ENCODE results near the gene PACSIN1.

DNA sequence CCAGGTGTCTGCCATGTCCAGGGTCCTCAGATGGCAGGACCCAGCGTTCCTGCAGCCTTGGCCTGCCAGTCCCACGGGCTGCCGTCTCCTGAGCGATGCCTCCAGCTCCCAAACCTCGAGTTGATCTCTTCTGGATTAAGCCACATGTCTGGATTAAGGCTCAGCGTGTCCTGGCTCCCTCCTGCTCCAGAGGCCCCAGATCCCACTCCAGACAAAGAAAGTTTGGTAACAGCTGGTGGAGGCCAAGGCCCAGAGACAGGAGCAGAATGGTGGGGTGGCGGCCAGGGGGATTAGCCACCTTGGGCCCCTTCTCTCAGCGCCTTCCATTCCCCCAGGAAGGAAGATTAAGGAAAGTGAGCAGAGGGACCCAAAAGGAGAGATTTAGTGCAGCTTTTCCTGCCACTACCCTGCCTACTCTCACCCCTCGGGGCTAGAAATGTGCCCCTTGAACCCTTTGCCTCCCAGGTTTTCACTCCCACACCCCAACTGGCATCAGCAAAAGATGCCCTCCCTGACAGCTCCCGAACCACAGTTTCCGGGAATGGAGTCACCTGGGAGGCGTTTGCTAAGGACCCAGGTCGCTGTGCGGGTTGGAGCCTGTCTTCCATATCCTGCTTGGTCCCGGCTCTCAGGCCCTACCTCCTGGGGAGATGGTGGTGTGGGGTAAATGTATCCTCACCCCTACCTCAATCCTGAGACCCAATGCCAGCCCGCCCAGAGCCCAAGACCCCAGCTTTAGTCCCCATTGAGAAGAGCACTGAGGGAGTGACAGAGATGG, 83.3 kb downstream of the PACSIN1 start:
- TF ChIP-seq YY1 (IDR thresholded peaks at IDR 0.05; ENCODE audit: extremely low read depth, insufficient replicate concordance, low read depth, low read length) (no peak), SP1 (IDR thresholded peaks at IDR 0.05; ENCODE audit: low read depth) (no peak), EZH2 (IDR thresholded peaks at IDR 0.05) (no peak), CTCF (IDR thresholded peaks at IDR 0.05 in 2 of 3, conservative IDR thresholded peaks at IDR 0.05 in 1 of 3; ENCODE audit: borderline replicate concordance in 1 of 3, insufficient read depth in 1 of 3, low read depth in 2 of 3, low read length in 2 of 3) (no peak), POLR2AphosphoS5 (IDR thresholded peaks at IDR 0.05; ENCODE audit: low read depth, low read length) (no peak), ZFX (IDR thresholded peaks at IDR 0.05) (no peak), FOSL1 (IDR thresholded peaks at IDR 0.05; ENCODE audit: low read depth) (no peak), POLR2A (IDR thresholded peaks at IDR 0.05; ENCODE audit: borderline replicate concordance, extremely low read depth, insufficient read depth, insufficient read length) (no peak)
